Stimulated activated memory B cell treated with anti-CD40 and anti-IgM and Interleukin-4, amounts not matched to agents 10 μg/mL and 1 μg/mL and 100 μg/mL, for 72 hours (primary cell): ENCODE measurements around the gene TMPRSS7.
"Not testable (repeated sequence)": the region's sequence is repeated elsewhere in the genome, so short reads cannot be mapped to it uniquely, and the experiment has no call there.

Source experiments
- ATAC-seq: fragments of 150-1000 bp; cut with Tn5 transposase; 2 replicates; pipeline ENCODE4 v1.10.0; 2021
- H3K27ac Mint-ChIP-seq: one replicate; pipeline ENCODE4 v1.8.0; 2022; ENCODE audit warnings: mild to moderate bottlenecking, mixed read lengths
- H3K27me3 Mint-ChIP-seq: one replicate; pipeline ENCODE4 v1.8.0; 2022; ENCODE audit warnings: mixed read lengths
- H3K36me3 Mint-ChIP-seq: one replicate; pipeline ENCODE4 v1.8.0; 2022; ENCODE audit warnings: mixed read lengths
- H3K4me1 Mint-ChIP-seq: one replicate; pipeline ENCODE4 v1.8.0; 2022; ENCODE audit warnings: mixed read lengths
- H3K4me3 Mint-ChIP-seq: one replicate; pipeline ENCODE4 v1.8.0; 2022; ENCODE audit warnings: mild to moderate bottlenecking, moderate library complexity, mixed read lengths
- H3K9me3 Mint-ChIP-seq: one replicate; pipeline ENCODE4 v1.8.0; 2022; ENCODE audit warnings: mixed read lengths

TMPRSS7 gene

DNA sequence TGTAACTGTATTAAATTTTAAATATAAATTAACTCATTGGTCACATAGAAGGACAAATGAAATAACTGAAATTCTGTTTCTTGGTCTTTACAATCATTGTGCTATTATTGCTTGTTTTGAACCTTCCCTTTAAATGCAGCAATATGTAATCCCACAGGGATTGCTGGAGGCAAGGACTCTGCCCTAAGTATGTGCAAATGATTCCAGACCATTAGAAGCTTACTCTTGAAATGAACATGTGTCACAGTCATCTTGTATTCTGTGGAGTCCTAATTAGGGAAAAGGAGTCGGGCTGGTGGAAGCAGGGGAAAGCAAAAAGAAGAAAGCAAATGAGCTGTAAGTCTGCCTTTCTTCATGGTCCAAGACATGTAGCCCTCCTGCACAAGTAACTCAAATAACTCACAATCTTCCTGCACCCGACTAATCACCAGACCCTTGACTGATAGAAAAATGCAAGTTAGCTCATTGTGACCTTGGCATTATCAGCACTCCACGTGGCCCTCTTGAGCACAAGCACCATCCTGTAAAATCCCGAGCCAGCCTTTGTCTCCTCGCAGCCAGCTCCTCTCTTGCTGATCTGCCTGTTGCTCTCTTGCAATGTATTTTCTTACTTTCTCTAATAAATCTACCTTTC, 2.3 kb upstream of the TMPRSS7 start:
- no peak for ATAC-seq
- Mint-ChIP-seq H3K27me3 (peaks cover 12% of the 10 kb centered on the region), H3K4me3 (no peak overlapping the region), H3K9me3 (no peaks in the 10 kb centered on the region), H3K27ac (no peak overlapping the region), H3K4me1 (no peaks in the 10 kb centered on the region), H3K36me3 (no peaks in the 10 kb centered on the region)

- ATAC-seq: no peak
- Mint-ChIP-seq H3K27me3 (peaks cover 9% of the 10 kb centered on the region), H3K27ac (no peak overlapping the region), H3K4me3 (no peak overlapping the region), H3K9me3 (no peaks in the 10 kb centered on the region), H3K4me1 (peaks cover 7% of the 10 kb centered on the region), H3K36me3 (no peaks in the 10 kb centered on the region)
Observed at GRCh38 chr3:112035241-112035640, 705 bp downstream of the TMPRSS7 start.

- not testable (repeated sequence) for H3K27ac Mint-ChIP-seq, H3K27me3 Mint-ChIP-seq, H3K9me3 Mint-ChIP-seq, H3K4me3 Mint-ChIP-seq, H3K36me3 Mint-ChIP-seq, H3K4me1 Mint-ChIP-seq, ATAC-seq
Observed at GRCh38 chr3:112037194-112037593, 2.7 kb downstream of the TMPRSS7 start.

GRCh38 chr3:112038863-112039262, 4.3 kb downstream of the TMPRSS7 start:
- peak; percentile 45 for ATAC-seq
- Mint-ChIP-seq H3K4me3 (no peak overlapping the region), H3K27ac (no peak overlapping the region), H3K27me3 (no peaks in the 10 kb centered on the region), H3K36me3 (no peaks in the 10 kb centered on the region), H3K9me3 (no peaks in the 10 kb centered on the region), H3K4me1 (peaks cover 7% of the 10 kb centered on the region)

DNA sequence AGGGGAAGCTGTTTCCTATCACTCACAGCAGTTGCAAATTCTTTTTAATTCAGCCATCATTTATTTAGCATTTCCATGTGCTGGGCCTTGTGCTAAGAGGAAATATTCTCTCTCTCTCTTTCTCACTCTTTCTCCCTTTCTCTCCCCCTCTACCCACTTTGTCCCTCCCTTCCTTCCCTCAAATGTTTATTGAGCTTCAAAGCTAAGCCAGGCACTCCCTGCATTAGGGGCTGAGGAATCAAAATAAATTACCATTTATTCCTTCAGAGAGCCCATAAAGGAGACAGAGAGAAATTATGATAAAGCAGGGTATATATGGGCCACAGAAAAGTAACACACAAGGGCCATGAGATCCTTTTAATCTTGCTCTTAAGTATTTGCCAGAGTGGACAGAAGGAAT, 6.8 kb downstream of the TMPRSS7 start:
- no peak overlapping the region for H3K27ac Mint-ChIP-seq
- no peak overlapping the region for H3K4me3 Mint-ChIP-seq

DNA sequence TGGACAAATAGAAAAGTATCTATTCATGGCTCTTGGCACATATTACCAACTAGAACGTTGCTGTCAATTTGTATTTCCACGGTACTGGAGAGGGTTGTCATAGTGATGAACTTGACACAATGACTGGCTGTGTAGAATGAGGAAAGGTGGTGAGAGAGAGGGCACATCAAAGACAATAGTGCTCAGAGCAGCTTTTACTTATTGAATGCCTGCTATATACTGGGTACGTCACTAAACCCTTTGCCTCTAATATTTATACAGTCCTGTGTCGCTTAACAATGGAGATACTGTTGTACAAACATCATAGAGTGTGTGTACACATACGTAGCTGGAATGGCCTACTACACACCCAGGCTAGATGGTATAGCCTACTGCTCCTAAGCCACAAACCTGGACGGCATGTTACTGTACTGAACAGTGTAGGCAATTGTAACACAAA, 8.3 kb downstream of the TMPRSS7 start:
- Mint-ChIP-seq H3K4me3 (no peak overlapping the region), H3K36me3 (no peaks in the 10 kb centered on the region), H3K27ac (no peak overlapping the region), H3K9me3 (no peaks in the 10 kb centered on the region), H3K4me1 (peaks cover 7% of the 10 kb centered on the region), H3K27me3 (no peaks in the 10 kb centered on the region)
- no peak for ATAC-seq

More for the DNA sequence above, 6.8 kb downstream of the TMPRSS7 start:
- Mint-ChIP-seq H3K4me1 (peaks cover 7% of the 10 kb centered on the region), H3K27me3 (no peaks in the 10 kb centered on the region), H3K9me3 (no peaks in the 10 kb centered on the region), H3K36me3 (no peaks in the 10 kb centered on the region)
- no peak for ATAC-seq

DNA sequence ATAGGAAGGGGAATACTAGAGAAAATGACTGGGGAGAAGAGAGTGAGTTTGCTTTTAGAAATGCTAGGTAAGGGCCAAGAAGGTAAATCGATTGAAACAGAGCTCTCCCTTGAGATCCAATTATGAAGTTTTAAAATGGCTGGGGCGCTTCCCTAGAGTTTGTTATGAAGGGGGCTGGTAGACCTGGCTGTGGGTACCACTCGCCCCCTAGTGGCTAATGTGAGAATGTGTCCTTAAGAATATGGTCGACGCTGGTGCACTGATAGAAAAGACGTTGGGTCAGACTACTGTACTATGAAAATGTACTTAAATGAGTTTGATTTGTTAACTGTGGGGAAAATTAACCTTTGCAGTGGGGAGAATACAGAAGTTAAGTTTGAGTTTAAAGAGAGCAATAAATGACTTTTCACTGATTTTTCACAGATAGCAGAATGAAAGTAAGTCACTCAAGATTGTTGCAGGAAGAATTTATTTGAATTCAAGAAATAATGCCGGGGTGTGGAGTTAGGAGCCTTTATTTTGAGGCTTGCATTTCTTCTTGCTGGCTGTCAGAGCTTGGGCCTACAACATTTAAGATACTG, 9.2 kb downstream of the TMPRSS7 start:
- Mint-ChIP-seq H3K9me3 (no peaks in the 10 kb centered on the region), H3K36me3 (no peaks in the 10 kb centered on the region), H3K27ac (no peak overlapping the region), H3K27me3 (no peaks in the 10 kb centered on the region), H3K4me1 (peaks cover 6% of the 10 kb centered on the region), H3K4me3 (no peak overlapping the region)
- peak; percentile 86 for ATAC-seq

- Mint-ChIP-seq H3K27me3 (peaks cover 2% of the 10 kb centered on the region), H3K9me3 (no peaks in the 10 kb centered on the region), H3K36me3 (no peaks in the 10 kb centered on the region), H3K27ac (no peak overlapping the region), H3K4me1 (no peaks in the 10 kb centered on the region), H3K4me3 (no peak overlapping the region)
- no peak for ATAC-seq
Observed at GRCh38 chr3:112046599-112046998, 12.1 kb downstream of the TMPRSS7 start.

GRCh38 chr3:112047264-112047663, 12.7 kb downstream of the TMPRSS7 start:
- Mint-ChIP-seq H3K9me3 (no peaks in the 10 kb centered on the region), H3K27ac (no peak overlapping the region), H3K4me1 (no peaks in the 10 kb centered on the region), H3K36me3 (no peaks in the 10 kb centered on the region), H3K4me3 (no peak overlapping the region), H3K27me3 (peaks cover 9% of the 10 kb centered on the region)
- no peak for ATAC-seq

DNA sequence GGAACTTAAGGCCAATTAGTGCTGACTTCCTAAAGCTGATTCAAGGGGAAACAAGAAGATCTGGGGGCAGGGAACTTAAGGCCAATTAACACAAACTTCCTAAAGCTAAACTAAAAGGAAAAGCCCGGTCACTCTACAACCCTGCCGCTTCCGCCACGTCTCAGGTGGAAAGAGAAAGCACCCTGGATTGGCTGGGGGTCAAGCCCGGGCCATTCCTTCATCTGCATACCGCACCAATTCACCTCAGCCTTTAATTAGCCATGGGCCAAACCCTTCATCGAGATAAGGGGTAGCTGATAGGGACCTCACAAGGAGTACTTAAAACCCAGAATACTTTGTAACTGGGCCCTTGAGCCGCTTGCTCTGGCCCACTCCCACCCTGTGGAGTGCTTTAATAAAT, 14.4 kb downstream of the TMPRSS7 start:
- Mint-ChIP-seq H3K36me3 (no peaks in the 10 kb centered on the region), H3K27me3 (peaks cover 25% of the 10 kb centered on the region), H3K4me1 (no peaks in the 10 kb centered on the region), H3K27ac (no peak overlapping the region), H3K4me3 (no peak overlapping the region), H3K9me3 (no peaks in the 10 kb centered on the region)
- ATAC-seq: no peak

DNA sequence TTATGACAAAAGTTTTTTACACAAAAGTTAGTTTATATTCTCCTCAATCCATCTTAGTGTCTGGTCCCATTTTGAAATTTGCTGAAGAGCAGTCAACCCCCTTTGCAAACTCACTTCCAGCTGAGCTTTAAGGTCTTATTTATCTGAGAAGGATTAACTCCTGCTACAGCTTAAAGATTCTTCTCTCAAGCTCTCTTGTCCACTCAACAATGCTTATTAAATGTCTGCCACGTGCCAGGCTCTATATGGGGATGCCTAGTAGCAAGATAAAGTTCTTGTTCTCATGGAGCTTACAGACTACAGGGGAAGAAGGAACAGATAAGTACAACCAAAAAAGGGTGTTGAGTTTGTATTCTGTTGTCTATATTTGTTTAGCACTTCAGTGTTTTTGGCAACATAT, 18.7 kb downstream of the TMPRSS7 start:
- H3K9me3 Mint-ChIP-seq: no peaks in the 10 kb centered on the region
- H3K27me3 Mint-ChIP-seq: peaks cover 50% of the 10 kb centered on the region
- H3K27ac Mint-ChIP-seq: no peak overlapping the region
- no peaks in the 10 kb centered on the region for H3K4me1 Mint-ChIP-seq
- H3K36me3 Mint-ChIP-seq: no peaks in the 10 kb centered on the region
- no peak for ATAC-seq
- H3K4me3 Mint-ChIP-seq: no peak overlapping the region

GRCh38 chr3:112056451-112056929, 22.0 kb downstream of the TMPRSS7 start:
- ATAC-seq: no peak
- Mint-ChIP-seq H3K9me3 (peaks cover 4% of the 10 kb centered on the region), H3K27ac (no peak overlapping the region), H3K36me3 (no peaks in the 10 kb centered on the region), H3K27me3 (peaks cover 49% of the 10 kb centered on the region), H3K4me1 (no peaks in the 10 kb centered on the region), H3K4me3 (no peak overlapping the region)

GRCh38 chr3:112059497-112059896, 25.0 kb downstream of the TMPRSS7 start:
- no peak overlapping the region for H3K27ac Mint-ChIP-seq

DNA sequence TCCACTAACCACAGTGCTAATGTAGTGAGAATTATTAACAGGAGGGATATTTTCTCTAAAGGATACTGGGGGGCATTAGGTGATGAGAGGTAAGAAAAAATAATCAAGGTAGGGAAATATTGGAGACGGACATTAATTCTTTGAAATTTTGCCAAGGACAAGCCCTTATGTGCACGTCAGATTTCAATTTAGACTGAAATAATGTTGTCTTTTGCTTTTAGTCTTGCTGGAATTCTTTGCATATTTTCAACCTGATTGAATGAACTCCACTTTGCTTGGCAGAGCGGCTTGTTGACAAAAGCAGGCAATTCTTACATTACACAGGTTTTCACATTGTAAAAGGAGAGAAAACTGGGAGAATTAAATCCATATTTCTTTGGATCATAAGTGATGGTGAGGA, 26.6 kb downstream of the TMPRSS7 start:
- no peak for ATAC-seq
- peaks cover 4% of the 10 kb centered on the region for H3K9me3 Mint-ChIP-seq
- no peaks in the 10 kb centered on the region for H3K36me3 Mint-ChIP-seq
- peaks cover 16% of the 10 kb centered on the region for H3K27me3 Mint-ChIP-seq
- H3K4me3 Mint-ChIP-seq: no peak overlapping the region
- no peak overlapping the region for H3K27ac Mint-ChIP-seq
- H3K4me1 Mint-ChIP-seq: no peaks in the 10 kb centered on the region

More at GRCh38 chr3:112059497-112059896, 25.0 kb downstream of the TMPRSS7 start:
- Mint-ChIP-seq H3K27me3 (peaks cover 19% of the 10 kb centered on the region), H3K4me1 (no peaks in the 10 kb centered on the region), H3K36me3 (no peaks in the 10 kb centered on the region), H3K9me3 (peaks cover 4% of the 10 kb centered on the region), H3K4me3 (no peak overlapping the region)
- no peak for ATAC-seq

DNA sequence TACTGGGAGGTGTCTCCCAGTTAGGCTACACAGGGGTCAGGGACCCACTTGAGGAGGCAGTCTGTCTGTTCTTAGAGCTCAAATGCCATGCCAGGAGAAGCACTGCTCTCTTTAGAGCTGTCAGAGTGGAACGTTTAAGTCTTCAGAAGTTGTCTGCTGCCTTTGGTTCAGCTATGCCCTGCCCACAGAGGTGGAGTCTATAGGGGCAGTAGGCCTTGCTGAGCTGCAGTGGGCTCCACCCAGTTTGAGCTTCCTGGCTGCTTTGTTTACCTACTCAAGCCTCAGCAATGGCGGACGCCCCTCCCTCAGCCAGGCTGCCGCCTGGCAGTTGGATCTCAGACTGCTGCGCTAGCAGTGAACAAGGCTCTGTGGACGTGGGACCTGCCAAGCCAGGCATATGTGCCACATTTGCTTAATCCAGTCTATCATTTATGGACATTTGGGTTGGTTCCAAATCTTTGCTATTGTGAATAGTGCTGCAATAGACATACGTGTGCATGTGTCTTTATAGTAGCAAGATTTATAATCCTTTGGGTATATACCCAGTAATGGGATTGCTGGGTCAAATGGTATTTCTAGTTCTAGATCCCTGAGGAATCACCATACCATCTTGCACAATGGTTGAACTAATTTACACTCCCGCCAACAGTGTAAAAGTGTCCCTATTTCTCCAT, 38.0 kb downstream of the TMPRSS7 start:
- not testable (repeated sequence) for H3K27ac Mint-ChIP-seq, H3K9me3 Mint-ChIP-seq, H3K4me1 Mint-ChIP-seq, H3K4me3 Mint-ChIP-seq, ATAC-seq, H3K36me3 Mint-ChIP-seq
- peaks cover 27% of the 10 kb centered on the region for H3K27me3 Mint-ChIP-seq

GRCh38 chr3:112074006-112074405, 39.5 kb downstream of the TMPRSS7 start:
- Mint-ChIP-seq H3K9me3 (no peaks in the 10 kb centered on the region), H3K27me3 (peaks cover 27% of the 10 kb centered on the region), H3K36me3 (no peaks in the 10 kb centered on the region), H3K4me3 (no peak overlapping the region), H3K4me1 (no peaks in the 10 kb centered on the region), H3K27ac (no peak overlapping the region)
- no peak for ATAC-seq
